CD4-positive, alpha-beta T cell treated with Interleukin-15 for 1 hour (primary cell): ENCODE results near the gene KNDC1.
A peak's percentile ranks its signal among the peaks of the same experiment; 100 is the strongest.
"Not testable (repeated sequence)": the region's sequence is repeated elsewhere in the genome, so short reads cannot be mapped to it uniquely, and the experiment has no call there.

Source experiments
- DNase-seq: peaks from one replicate; pipeline ENCODE4 v3.0.0-alpha.2; 2020

The KNDC1 gene

DNA sequence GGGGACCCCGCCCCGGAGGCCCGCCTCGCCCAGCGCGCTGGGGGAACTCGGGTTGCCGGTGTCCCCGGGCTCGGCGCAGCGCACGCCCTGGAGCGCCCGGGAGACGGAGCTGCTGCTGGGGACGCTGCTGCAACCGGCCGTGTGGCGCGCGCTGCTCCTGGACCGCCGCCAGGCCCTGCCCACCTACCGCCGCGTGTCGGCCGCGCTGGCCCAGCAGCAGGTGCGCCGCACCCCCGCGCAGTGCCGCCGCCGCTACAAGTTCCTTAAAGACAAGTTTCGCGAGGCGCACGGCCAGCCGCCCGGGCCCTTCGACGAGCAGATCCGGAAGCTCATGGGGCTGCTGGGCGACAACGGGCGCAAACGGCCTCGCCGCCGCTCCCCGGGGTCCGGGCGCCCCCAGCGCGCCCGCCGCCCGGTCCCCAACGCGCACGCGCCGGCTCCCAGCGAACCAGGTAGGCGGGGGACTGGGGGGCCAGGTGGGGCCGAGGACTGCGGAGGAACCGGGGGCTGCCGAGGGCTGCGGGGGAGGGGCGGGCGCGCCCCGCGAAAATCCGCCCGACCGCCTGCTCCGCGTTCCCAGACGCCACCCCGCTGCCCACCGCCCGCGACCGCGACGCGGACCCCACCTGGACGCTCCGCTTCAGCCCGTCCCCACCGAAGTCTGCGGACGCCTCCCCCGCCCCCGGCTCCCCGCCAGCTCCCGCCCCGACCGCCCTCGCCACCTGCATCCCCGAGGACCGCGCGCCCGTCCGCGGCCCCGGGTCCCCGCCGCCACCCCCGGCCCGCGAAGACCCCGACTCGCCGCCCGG, 70.6 kb downstream of the KNDC1 start:
- peak; percentile 61 for DNase-seq

DNA sequence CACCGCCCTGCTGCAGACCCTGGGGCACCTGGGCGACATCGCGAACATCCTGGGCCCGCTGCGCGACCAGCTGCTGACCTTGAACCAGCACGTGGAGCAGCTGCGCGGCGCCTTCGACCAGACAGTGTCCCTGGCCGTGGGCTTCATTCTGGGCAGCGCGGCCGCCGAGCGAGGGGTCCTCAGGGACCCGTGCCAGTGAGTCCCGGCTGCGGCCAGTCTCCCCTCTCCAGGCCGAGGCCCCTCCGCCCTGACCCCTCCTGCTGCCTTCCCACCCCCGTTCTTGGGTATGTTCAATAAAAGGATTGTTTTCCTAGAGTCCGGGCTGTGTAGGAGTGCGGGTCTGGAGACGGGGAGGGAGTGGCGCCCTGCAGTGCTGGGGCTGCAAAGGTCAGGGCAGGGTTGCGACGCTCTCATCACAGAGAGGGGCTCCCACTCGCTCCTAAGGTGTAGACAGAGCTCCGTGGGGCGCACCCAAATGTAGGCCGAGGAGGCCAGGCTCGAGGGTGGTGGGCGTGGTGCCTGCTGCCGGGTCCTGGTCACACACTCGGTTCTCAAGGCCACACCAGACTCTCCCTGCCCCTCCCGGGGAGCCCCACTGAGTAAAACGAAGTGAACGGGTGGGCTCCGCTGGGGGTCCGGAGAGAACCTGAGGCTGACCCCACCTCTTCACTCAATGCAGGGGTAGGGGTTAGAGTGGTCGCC, 71.4 kb downstream of the KNDC1 start:
- no peak for DNase-seq

DNA sequence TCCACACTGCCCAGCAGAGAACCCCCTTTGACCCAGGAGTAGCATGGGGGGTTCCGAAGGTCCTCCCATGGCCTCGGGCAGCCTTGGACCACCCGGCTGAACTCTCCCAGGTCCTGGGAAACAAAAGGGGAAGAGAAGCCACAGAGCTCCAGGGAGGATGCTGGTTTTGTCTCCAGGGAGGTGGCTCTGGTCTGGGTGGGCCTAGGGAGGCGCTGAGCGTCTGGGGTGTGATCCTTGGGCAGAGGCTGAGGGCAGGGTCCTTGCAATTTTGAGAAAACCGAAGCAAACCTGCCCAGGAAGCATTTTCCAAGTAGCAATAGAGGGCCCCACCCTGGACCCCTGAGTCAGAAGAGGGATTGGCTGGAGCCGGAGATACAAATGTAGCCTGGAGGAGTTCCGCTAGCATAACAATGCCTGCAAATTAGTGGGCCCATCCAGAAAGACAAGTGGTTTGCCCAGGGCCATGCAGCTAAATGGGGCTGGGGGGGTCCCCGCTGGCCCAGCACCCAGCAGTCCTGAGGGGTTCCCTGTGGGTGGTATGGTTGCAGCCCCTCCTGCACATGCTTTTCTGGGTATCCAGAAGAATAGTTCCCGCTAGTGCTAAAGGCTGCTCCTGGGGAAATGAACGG, 72.0 kb downstream of the KNDC1 start:
- no peak for DNase-seq

DNA sequence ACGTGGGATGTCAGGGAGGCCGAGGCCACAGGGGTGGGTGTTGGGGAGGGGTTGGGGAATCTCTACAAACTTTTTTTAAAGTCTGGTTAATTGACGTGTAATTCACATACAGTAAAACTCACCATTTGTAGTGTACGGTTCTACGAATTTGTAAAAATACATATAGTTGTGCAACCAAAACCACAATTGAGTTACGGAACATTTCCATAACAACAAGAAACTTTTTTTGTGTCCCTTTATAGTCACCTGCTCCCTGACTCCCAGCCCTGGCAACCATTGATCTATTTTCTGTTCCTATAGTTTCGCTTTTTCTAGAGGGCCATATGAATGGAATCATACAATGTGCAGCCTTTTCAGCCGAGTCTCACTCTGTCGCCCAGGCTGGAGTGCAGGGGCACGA, 74.8 kb downstream of the KNDC1 start:
- not testable (repeated sequence) for DNase-seq

DNA sequence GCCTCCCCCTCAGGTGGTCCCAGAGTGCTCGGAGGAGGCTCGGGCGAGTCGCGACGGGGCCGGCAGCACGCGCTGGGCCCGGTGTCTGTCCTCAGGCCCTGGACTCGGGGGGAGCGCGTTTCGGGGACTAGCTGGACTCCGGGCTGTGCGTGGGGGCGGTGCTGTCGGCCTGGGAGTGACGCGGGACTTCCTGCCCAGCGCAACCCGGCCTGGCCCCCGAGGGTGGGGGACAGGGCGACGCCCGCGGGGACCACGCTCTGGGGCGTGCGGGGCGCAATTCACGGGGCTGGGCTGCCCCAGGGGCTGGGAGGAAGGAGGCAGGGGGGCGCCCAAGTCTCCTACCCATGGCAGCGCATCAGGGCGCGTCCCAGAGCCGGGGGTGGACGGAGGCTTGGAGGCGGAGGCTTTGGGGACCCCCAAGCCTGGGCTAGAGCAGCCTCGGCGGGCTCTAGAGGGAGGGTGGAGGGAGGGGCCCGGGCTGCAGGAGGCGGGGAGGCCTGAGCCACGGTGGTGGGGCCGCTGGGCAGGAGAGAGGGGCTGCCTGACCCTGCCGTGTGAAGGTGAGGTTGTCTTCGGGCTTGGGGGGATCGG, 75.3 kb downstream of the KNDC1 start:
- DNase-seq, result peak; percentile 59

DNA sequence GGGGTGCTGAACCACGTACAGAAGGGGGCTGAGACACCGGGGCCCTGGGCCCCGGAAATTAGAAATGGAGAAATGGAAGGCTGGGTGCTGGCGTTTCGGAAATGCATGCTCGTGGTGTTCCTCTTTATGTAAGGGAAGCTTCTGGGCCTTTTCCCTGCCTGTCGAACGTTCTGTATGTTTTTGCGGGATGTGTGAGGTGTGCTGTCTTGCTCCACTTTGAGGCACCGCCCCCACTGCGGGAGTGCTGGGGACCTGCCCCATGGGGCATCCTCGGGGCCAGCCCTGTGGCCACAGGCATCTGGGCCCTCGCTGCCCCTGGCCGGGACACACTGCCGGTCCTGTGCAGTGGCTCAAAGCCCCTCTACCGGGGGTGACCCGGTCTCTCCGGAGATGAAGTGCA, 75.9 kb downstream of the KNDC1 start:
- peak; percentile 40 for DNase-seq

DNA sequence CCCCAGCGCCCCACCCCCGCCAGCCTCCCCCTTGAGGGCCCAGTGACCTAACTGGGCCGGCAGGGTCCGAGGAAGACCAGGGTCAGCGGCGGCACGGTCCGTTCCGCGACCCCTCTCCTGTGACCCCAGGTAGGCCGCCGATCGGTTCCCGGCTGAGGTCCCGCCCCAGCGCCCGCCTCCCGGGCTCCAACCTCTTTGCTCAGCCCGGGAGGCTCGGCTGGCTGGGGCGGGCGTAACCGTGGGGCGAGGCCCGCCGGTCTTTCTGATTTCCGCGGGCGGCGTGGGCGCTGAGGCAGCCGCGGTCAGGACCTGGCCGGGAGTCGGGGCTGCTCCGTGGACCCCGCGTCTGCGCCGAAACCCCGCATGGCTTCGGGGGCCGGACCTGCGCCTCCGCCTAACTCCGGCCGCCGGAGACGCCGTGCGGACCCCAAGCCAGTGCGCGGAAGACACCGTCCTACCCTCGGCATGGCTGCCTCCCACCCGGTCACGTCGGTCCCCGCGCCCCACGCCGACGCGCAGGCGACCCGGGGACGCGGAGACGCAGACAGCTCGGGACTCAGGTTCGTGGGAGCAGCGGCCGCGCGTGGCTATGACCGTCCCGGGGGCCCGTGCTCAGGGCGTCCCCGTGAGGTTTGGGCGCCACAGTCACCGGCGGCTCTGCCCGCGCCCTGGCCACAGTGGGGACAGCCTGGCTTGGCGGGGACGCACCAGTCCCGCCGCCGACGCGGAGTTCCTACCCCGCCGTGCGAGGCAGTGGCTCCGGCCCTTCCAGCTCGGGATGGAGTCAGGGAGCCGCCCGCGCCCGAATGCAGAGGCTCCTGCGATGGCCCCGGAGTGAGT, 76.6 kb downstream of the KNDC1 start:
- no peak for DNase-seq

DNA sequence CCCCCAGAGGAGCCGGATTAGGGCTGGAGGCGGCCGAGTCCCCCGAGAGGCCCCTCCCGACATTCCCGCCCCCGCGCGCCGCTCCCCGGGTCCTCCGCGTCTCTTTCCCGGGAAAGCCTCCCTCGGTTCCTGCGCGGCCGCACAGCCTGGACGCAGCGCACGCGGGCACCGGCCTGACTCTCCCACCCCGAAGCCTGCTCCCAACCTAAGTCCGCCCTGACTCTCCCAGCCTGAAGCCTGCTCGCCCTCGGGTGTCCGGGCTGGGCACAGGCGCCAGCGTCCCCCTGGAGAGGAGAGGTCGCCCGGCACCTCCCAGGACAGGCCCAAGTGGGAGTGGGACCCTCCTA, 77.2 kb downstream of the KNDC1 start:
- DNase-seq, result no peak

DNA sequence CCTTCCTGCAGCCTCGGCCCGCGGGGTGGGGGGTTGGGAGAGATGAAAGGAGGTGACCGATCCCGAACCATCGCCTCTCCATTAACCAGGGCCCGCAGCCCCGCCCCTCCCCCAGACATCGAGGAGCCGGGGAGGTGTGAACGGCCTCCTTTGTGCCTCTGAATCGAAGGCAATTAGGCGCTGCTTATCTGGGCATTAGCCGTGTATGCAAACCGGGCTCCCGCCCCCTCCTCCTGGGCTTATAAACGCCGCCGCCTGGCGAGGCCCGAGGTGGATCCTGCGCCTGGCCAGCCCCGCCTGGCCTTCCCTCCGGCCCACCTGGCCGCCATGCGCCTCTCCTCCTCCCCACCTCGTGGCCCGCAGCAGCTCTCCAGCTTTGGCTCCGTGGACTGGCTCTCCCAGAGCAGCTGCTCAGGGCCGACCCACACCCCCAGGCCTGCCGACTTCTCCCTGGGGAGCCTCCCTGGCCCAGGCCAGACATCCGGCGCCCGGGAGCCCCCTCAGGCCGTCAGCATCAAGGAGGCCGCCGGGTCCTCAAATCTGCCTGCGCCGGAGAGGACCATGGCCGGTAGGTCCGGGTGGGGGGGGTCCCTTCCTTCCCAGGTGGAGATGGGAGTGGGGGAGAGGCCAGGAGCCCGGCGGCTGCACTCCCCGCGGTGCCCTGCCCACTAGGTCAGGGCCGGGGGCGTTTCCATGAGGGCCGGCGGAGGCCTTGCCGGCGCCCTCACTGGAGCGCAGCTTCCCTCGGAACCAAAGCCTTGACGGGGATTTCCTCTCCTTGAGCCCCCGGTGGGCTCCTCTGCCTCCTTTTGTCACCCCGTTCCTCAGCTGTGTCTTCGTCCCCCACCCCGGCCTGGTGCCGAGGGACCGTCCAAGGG, 77.8 kb downstream of the KNDC1 start, which contains the start of gene VENTX:
Gene VENTX, plus strand, starts transcription at position 268 of the 878 bp plus-strand sequence. Its CDS starts 60 bp downstream, at position 328.
- no peak for DNase-seq

DNA sequence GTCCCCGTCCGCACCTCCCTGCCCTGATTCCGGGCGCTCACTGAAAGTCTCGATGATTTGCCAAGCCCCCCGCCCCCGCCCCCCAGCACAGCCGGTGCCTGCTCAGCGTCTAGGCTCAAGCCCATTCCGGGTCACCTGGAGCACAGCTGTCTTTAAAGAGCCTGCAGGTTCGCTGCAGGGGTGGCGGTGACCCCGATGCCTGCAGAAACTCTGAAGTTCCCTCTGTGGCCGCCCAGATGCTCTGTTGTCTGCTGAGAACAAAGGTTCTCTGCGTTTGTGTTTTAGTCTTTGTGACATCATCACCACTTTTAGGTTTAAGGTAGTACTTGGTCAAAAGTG, 78.4 kb downstream of the KNDC1 start:
- DNase-seq, result no peak

DNA sequence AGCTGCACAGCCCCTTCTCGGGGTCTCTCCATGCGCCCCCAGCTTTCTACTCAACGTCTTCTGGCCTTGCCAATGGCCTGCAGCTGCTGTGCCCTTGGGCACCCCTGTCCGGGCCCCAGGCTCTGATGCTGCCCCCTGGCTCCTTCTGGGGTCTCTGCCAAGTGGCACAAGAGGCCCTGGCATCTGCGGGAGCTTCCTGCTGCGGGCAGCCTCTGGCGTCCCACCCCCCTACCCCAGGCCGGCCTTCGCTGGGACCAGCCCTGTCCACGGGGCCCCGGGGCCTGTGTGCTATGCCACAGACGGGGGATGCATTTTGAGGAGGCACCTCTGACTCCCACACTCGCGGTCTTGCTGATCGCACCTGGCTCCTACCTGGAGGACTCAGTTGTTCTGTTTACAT, 80.0 kb downstream of the KNDC1 start:
- DNase-seq, result no peak

DNA sequence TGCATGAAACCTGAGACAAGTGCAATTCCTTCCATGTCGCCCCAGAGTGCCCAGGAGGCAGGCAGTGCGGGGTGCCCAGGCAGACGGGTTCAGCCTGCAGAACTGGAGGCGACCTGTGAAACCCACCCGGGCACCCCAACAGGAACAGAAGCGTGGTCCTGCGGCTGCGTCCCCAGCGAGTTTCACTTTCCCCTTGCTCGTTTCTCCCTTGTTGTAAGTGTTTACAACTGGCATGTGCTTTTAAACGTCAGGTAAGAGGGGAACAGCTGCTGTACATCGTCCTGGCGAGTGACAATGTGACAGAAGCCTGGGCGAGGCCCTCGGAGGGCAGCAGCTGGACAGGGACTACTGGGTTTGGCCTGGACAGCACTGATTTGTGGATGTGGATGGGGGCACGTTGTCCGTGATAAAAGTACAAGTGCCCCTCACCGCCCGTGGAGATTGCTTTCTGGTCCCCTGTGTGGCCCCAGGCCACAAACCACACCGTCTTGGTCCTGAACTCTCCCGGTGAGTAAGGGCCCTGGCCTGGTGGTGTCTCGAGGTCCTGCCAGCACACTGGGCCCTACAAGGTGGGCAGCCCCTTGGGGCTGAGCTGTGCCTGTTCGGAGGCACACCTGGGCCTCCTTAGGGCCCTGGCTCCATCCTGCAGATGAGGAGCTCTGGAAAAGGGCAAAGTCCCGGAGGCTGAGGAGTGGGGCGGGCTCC, 81.6 kb downstream of the KNDC1 start:
- no peak for DNase-seq

DNA sequence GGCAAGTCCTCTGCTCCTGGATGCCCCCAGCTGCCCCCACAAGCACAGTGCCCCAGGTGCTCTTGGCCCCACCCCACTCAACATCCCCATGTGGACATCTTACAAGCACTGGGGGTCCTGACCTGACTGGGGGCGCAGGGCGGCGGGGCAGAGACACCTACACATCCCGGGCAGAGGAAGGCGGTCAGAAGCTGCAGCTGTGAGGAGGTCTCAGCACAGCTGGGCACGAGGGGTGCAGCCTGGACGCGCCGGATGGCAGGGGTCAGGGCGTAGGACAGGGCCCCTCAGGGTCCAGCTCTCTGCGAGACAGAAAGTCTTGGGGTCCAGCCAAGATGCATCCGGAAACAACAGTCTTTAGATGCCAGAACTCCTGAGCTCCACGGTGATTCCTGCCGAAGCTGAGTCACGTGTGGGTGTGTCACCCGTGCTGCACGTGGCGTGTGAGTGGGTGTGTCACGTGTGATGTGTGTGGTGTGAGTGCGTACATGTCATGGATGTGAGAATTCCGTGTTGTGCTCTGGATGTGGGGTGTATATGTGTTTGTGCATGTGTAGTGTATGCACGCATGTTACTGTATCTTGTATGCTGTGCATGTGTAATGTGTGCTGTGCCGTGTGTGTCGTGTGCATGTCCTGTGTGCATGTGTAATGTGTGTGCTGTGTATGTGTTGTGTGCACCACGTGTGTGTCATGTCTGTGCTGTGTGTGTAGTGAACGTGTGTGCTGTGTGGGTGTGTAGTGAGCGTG, 82.8 kb downstream of the KNDC1 start:
- DNase-seq, result no peak

DNA sequence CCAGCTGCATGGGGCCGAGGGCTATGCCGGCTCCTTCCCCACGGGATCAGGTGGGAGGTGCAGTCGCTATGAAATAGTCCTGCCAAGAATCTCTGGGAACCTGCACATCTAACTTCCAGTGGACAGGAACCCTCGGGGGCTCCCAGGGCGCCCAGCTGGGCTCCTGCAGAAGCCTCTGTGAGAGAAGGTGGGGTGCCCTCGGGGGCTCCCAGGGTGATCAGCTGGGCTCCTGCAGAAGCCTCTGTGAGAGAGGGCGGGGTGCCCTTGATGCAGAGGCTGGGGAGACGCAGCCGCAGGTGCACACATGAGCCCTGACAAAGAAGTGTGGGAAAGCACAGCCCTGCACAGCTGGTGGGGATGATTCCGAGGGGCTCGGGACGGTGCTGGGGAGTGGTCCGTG, 83.6 kb downstream of the KNDC1 start:
- no peak for DNase-seq

DNA sequence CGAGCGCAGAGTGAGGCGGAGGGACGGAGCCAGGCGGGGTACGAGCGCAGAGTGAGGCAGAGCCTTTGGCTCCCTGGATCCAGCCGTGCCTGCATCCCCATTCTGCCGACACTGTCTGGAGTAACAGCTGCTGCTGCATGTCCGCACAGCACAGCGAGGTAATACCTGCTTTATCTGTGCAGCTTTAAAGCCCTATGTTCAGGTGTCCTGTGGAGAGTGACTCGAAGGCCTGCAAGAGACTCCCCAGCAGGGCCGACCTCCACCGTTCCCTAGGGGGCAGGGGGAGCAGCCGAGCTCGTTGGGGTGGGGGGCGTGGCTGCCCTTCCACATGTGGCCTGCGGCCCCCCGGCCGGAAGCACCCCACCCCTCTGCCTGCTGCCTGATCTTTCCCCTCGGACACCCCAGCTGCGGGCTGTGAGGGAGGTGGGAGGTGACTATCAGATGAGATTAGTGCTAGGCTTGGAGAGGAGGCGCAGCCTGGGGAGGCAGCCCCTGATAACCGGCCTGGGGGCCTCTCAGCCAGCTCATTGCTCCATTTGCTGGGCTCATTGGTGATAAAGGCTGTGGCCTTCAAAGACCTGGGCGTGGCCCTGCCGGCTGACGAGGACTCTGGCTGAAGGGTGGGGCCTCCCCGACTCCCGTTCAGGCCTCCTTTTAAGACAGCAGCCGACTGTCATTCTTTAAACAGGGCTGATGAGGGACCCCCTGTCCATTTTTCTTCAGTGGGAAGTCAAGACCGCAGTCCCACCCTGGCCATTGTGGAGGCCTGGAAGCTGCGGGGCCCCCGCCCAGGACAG, 85.6 kb downstream of the KNDC1 start:
- no peak for DNase-seq

DNA sequence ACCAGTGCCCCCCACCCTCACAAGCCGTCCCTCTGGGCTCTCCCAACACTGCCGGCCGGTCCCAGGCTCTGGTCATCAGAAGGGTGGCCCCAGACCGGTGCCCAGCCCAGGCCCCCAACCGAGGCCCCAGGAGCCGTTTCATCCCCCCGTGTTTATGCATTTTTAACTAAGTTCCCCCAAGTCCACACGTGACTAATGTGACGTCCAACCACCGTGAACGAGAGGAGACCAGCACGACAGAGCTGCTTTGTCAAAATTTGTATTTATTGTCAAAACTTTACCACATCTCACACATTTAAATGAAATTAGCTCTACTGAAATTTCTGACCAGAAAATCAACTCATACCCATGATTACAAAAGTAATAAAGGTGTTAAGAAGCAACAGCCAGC, 86.2 kb downstream of the KNDC1 start:
- DNase-seq, result no peak

DNA sequence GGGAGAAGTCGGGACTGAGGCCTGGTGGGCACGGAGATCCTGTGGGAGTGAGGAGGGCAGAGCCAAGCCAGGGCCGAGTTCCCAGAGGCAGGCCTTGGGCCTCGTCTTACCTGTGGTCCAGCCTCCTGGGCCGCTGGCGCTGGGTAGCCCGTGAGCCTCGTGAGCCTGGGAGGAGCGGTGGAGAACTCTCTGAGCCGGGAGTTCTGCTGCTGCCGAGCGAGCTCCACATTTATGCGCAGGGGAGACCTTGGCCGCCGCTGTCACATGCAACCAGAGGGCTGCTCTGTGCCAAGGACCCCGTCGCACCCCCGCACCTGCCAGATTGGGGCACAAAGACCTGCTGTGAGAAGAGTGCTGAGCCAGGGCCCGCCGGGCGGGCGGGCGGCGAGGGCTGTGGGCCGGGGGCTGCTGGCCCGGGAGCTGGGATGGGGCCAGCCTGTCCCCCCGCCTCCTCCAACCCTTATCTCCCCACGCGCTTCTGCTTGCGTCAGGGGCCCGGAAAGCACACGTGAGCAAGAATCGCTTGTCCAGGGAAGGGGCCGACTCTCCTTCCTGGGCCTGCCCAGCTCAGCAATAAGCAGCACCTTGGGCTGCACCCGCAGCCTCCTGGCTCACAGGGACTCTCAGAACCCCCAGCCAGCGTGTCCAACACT, 87.8 kb downstream of the KNDC1 start:
- no peak for DNase-seq

DNA sequence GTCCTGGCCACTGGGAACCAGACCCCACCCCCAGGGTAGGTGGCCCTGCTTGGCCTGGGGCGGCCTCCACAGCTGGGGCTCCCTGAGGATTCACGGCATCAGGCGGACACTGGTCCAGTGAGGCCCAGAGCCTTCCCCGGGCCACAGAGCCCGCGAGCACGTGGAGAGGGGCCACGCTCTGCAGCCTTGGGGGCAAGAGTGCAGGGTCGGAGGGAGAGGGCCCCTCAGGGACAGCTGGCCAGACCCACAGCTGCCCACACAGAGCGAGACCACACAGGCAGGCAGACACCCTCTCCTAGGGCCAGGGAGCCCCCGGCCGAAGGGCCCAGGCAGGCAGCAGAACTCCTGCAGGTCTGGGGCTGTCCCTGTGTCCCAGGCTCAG, 88.3 kb downstream of the KNDC1 start:
- DNase-seq, result no peak
